ENCODE results near the gene ELMO2.

The ELMO2 gene

GRCh38 chr20:46350986-46351267 lies 55.5 kb downstream of the ELMO2 start:
- DNase-seq, result no peak

- no peak for DNase-seq
Measured at GRCh38 chr20:46350201-46350985, 56.0 kb downstream of the ELMO2 start.

- DNase-seq, result no peak
Measured at GRCh38 chr20:46349742-46350056, 56.7 kb downstream of the ELMO2 start.

GRCh38 chr20:46349035-46349741 lies 57.2 kb downstream of the ELMO2 start:
- DNase-seq, result peak; percentile 35 to 40

GRCh38 chr20:46347841-46348803 lies 58.3 kb downstream of the ELMO2 start:
- DNase-seq, result peak; percentile 38 to 46

- no peak for DNase-seq
Measured at GRCh38 chr20:46346770-46347169, 59.6 kb downstream of the ELMO2 start.

- DNase-seq, result no peak
Measured at GRCh38 chr20:46344488-46345162, 61.8 kb downstream of the ELMO2 start.

- DNase-seq, result no peak
Measured at GRCh38 chr20:46343975-46344357, 62.4 kb downstream of the ELMO2 start.

- no peak for DNase-seq
Measured at GRCh38 chr20:46343348-46343974, 63.0 kb downstream of the ELMO2 start.

GRCh38 chr20:46342451-46343347 lies 63.7 kb downstream of the ELMO2 start:
- no peak for DNase-seq

GRCh38 chr20:46342010-46342378 lies 64.4 kb downstream of the ELMO2 start:
- no peak for DNase-seq

GRCh38 chr20:46341074-46342009 lies 65.1 kb downstream of the ELMO2 start:
- DNase-seq, result no peak

- DNase-seq, result no peak
Measured at GRCh38 chr20:46339037-46339436, 67.4 kb downstream of the ELMO2 start.

- no peak for DNase-seq
Measured at GRCh38 chr20:46336735-46337134, 69.7 kb downstream of the ELMO2 start.

- DNase-seq, result no peak
Measured at GRCh38 chr20:46334303-46334904, 72.0 kb downstream of the ELMO2 start.

- DNase-seq, result no peak
Measured at GRCh38 chr20:46333161-46333991, 73.0 kb downstream of the ELMO2 start.

- DNase-seq, result no peak
Measured at GRCh38 chr20:46332373-46333160, 73.8 kb downstream of the ELMO2 start.

Data from NCI-H187 (cell line).